Measurements from ENCODE around the gene TRRAP.

TRRAP gene

GRCh38 chr7:99024066-99024465 is 145.7 kb downstream of the TRRAP start:
- in situ Hi-C loops (cut with MboI; ENCODE audit: low sequenced_read_pairs), result no loop called here

- in situ Hi-C loops (cut with MboI; ENCODE audit: low sequenced_read_pairs), result no loop called here
These were observed 148.9 kb downstream of the TRRAP start for GRCh38 chr7:99027241-99027640.

GRCh38 chr7:99027841-99028240 is 149.5 kb downstream of the TRRAP start:
- in situ Hi-C loops (cut with MboI; ENCODE audit: low sequenced_read_pairs), result no loop called here

GRCh38 chr7:99028261-99028973 is 150.1 kb downstream of the TRRAP start:
- in situ Hi-C loops (cut with MboI; ENCODE audit: low sequenced_read_pairs), result no loop called here

- in situ Hi-C loops (cut with MboI; ENCODE audit: low sequenced_read_pairs), result no loop called here
These were observed 151.4 kb downstream of the TRRAP start for GRCh38 chr7:99029466-99030435.

- in situ Hi-C loops (cut with MboI; ENCODE audit: low sequenced_read_pairs), result no loop called here
These were observed 152.1 kb downstream of the TRRAP start for GRCh38 chr7:99030457-99030856.

- in situ Hi-C loops (cut with MboI; ENCODE audit: low sequenced_read_pairs), result no loop called here
These were observed 152.6 kb downstream of the TRRAP start for GRCh38 chr7:99030951-99031350.

- in situ Hi-C loops (cut with MboI; ENCODE audit: low sequenced_read_pairs), result no loop called here
These were observed 153.2 kb downstream of the TRRAP start for GRCh38 chr7:99031496-99031895.

GRCh38 chr7:99032928-99033327 is 154.6 kb downstream of the TRRAP start:
- in situ Hi-C loops (cut with MboI; ENCODE audit: low sequenced_read_pairs), result no loop called here

- in situ Hi-C loops (cut with MboI; ENCODE audit: low sequenced_read_pairs), result no loop called here
These were observed 155.4 kb downstream of the TRRAP start for GRCh38 chr7:99033765-99034164.

GRCh38 chr7:99034932-99035722 is 156.8 kb downstream of the TRRAP start:
- in situ Hi-C loops (cut with MboI; ENCODE audit: low sequenced_read_pairs), result no loop called here

GRCh38 chr7:99035723-99036545 is 157.6 kb downstream of the TRRAP start:
- in situ Hi-C loops (cut with MboI; ENCODE audit: low sequenced_read_pairs), result no loop called here

- in situ Hi-C loops (cut with MboI; ENCODE audit: low sequenced_read_pairs), result no loop called here
These were observed 158.3 kb downstream of the TRRAP start for GRCh38 chr7:99036546-99037111.

- in situ Hi-C loops (cut with MboI; ENCODE audit: low sequenced_read_pairs), result no loop called here
These were observed 159.1 kb downstream of the TRRAP start for GRCh38 chr7:99037327-99037940.

GRCh38 chr7:99038086-99038855 is 159.9 kb downstream of the TRRAP start:
- in situ Hi-C loops (cut with MboI; ENCODE audit: low sequenced_read_pairs), result no loop called here

- in situ Hi-C loops (cut with MboI; ENCODE audit: low sequenced_read_pairs), result no loop called here
These were observed 161.1 kb downstream of the TRRAP start for GRCh38 chr7:99039384-99039891.

- in situ Hi-C loops (cut with MboI; ENCODE audit: low sequenced_read_pairs), result no loop called here
These were observed 162.0 kb downstream of the TRRAP start for GRCh38 chr7:99040104-99040958.

- in situ Hi-C loops (cut with MboI; ENCODE audit: low sequenced_read_pairs), result no loop called here
These were observed 163.2 kb downstream of the TRRAP start for GRCh38 chr7:99041526-99041925.
